PC-9 (cell line): ENCODE measurements around the gene COPG1.

Experiments
- EZH2 ChIP-seq: fragments of 200-600 bp; sonication (generic); IDR thresholded peaks from 2 replicates; pipeline ENCODE4 v1.8.0; 2017; ENCODE audit warnings: antibody characterized with exemption, low read depth
- TF ChIP-seq, protein P1 (sequence below): fragments of 200-600 bp; sonication (generic); conservative IDR thresholded peaks from 2 replicates; pipeline ENCODE4 v1.6.1; 2017; ENCODE audit warnings: mixed run types, antibody characterized with exemption, mild to moderate bottlenecking, moderate library complexity

GRCh38 chr3:129323651-129324294 is 74.4 kb downstream of the COPG1 start:
- TF ChIP-seq, protein P1, sequence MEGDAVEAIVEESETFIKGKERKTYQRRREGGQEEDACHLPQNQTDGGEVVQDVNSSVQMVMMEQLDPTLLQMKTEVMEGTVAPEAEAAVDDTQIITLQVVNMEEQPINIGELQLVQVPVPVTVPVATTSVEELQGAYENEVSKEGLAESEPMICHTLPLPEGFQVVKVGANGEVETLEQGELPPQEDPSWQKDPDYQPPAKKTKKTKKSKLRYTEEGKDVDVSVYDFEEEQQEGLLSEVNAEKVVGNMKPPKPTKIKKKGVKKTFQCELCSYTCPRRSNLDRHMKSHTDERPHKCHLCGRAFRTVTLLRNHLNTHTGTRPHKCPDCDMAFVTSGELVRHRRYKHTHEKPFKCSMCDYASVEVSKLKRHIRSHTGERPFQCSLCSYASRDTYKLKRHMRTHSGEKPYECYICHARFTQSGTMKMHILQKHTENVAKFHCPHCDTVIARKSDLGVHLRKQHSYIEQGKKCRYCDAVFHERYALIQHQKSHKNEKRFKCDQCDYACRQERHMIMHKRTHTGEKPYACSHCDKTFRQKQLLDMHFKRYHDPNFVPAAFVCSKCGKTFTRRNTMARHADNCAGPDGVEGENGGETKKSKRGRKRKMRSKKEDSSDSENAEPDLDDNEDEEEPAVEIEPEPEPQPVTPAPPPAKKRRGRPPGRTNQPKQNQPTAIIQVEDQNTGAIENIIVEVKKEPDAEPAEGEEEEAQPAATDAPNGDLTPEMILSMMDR: no peak; the same call in 1 of the 2 replicates
- no peak for TF ChIP-seq EZH2
